ENCODE results near the gene TTC9.

- TF ChIP-seq CTCF (IDR thresholded peaks at IDR 0.05) (no peak), POLR2A (IDR thresholded peaks at IDR 0.05) (no peak)
Observed at GRCh38 chr14:70631948-70632347, 9.8 kb upstream of the TTC9 start.

All from body of pancreas (tissue), 4 donors.